ENCODE data around the gene JCHAIN. TPM values are rescaled to one million over a fixed set of nuclear protein-coding genes. Genes with fewer than 3 reads are reported as not detected.

The JCHAIN gene
- total and polyA plus RNA-seq, 2 of the 13 experiments (the other 11 are each of a cell fraction or from before 2014, with no cell fraction given), result not detected

- TF ChIP-seq CERS6 (CRISPR knock-in tag; IDR thresholded peaks at IDR 0.05) (no peak), GABPB1 (CRISPR knock-in tag; IDR thresholded peaks at IDR 0.05) (peak; percentile 98), ZNF776 (CRISPR knock-in tag; IDR thresholded peaks at IDR 0.05) (no peak; the same call in 1 of the 2 replicates), TEAD2 (CRISPR knock-in tag; IDR thresholded peaks at IDR 0.05) (no peak), DRAP1 (CRISPR knock-in tag; IDR thresholded peaks at IDR 0.05) (peak; percentile 62; the same call in 1 of the 2 replicates), ZNF674 (CRISPR knock-in tag; IDR thresholded peaks at IDR 0.05; ENCODE audit: low read depth) (0 out of 2 replicates have a peak, but pooled peaks have one; percentile 84), SYNCRIP (IDR thresholded peaks at IDR 0.05; ENCODE audit: insufficient read depth, low read depth, low read length) (no peak), KDM1A (CRISPR knock-in tag; IDR thresholded peaks at IDR 0.05) (no peak), KAT8 (CRISPR knock-in tag; IDR thresholded peaks at IDR 0.05) (peak; percentile 100), ZNF225 (CRISPR knock-in tag; IDR thresholded peaks at IDR 0.05) (no peak), FOXC1 (CRISPR knock-in tag; IDR thresholded peaks at IDR 0.05; ENCODE audit: borderline replicate concordance) (peak; percentile 78; the same call in 1 of the 2 replicates), CBX5 (CRISPR knock-in tag; IDR thresholded peaks at IDR 0.05; ENCODE audit: borderline replicate concordance) (peak; percentile 99), GPBP1L1 (CRISPR knock-in tag; IDR thresholded peaks at IDR 0.05) (no peak), SUZ12 (IDR thresholded peaks at IDR 0.05; ENCODE audit: low read depth, low read length) (peak; percentile 37; the same call in 1 of the 2 replicates), NCOA2 (CRISPR knock-in tag; IDR thresholded peaks at IDR 0.05) (peak; percentile 69; the same call in 1 of the 2 replicates), ZNF354B (CRISPR knock-in tag; IDR thresholded peaks at IDR 0.05) (no peak), ZNF292 (CRISPR knock-in tag; IDR thresholded peaks at IDR 0.05; ENCODE audit: borderline replicate concordance, low read depth) (no peak), MAX (IDR thresholded peaks at IDR 0.05) (peak; percentile 92), ZNF281 (CRISPR knock-in tag; IDR thresholded peaks at IDR 0.05; ENCODE audit: borderline replicate concordance) (no peak; the same call in 1 of the 2 replicates), MBNL3 (CRISPR knock-in tag; conservative IDR thresholded peaks at IDR 0.05) (no peak), NR2F2 (IDR thresholded peaks at IDR 0.05; ENCODE audit: borderline replicate concordance, low read depth) (no peak; the same call in 1 of the 2 replicates), HIC2 (CRISPR knock-in tag; IDR thresholded peaks at IDR 0.05; ENCODE audit: low read depth) (peak; percentile 45; the same call in 1 of the 2 replicates)
These were observed 21.8 kb upstream of the JCHAIN start, which contains the start of gene UTP3 (continued) for GRCh38 chr4:70687821-70688794.
